ENCODE data around the gene FAR2. TPM values are rescaled to one million over a fixed set of nuclear protein-coding genes. Genes with fewer than 3 reads are reported as not detected.
"Not testable (repeated sequence)": the region's sequence is repeated elsewhere in the genome, so short reads cannot be mapped to it uniquely, and the experiment has no call there.

The FAR2 gene
- total and polyA plus RNA-seq, 2 donors (not counting 3 experiments of a cell fraction or from before 2014, with no cell fraction given) = 32.3 to 61.7 TPM

GRCh38 chr12:29257687-29258086 lies 108.6 kb downstream of the FAR2 start:
- H3K9me1 ChIP-seq (replicated peaks; ENCODE audit: control insufficient read depth, extremely low read depth, insufficient read depth, low read length); H3K4me2 ChIP-seq (ENCODE audit: insufficient read depth, low read length); dilution Hi-C loops (cut with MboI; ENCODE audit: extremely low pct_ligation_motif_present, low sequenced_read_pairs); FAIRE-seq; H3K4me1 ChIP-seq (ENCODE audit: control insufficient read depth, extremely low read depth, insufficient read depth, low read length); H3K79me2 ChIP-seq (ENCODE audit: control insufficient read depth, insufficient read depth, low read length); POLR2A ChIA-PET; BruUV-seq (replicated peaks); H3K27me3 ChIP-seq (ENCODE audit: control insufficient read depth in 2 of 2, insufficient read depth in 2 of 2, low read length in 2 of 2); intact Hi-C loops (cut with micrococcal nuclease); H4K20me1 ChIP-seq (replicated peaks; ENCODE audit: control insufficient read depth, extremely low read depth, insufficient read depth, low read length); H3K9me3 ChIP-seq (replicated peaks; ENCODE audit: control insufficient read depth, insufficient read depth, low read length); H3K27ac ChIP-seq (ENCODE audit: insufficient read depth, low read depth, low read length); H3K4me3 ChIP-seq (replicated peaks in 1 of 3; ENCODE audit: insufficient read depth in 1 of 3, low read depth in 1 of 3, low read length in 3 of 3); DNase-seq (ENCODE audit: low read depth, low spot score); H3K36me3 ChIP-seq (ENCODE audit: control insufficient read depth in 2 of 2, extremely low read depth in 1 of 2, insufficient read depth in 2 of 2, low read length in 2 of 2); H2AFZ ChIP-seq (ENCODE audit: low read depth, low read length); CTCF ChIA-PET; H3K9ac ChIP-seq (replicated peaks; ENCODE audit: extremely low read depth, insufficient read depth, low read length): not testable (repeated sequence)

- no peaks in the 10 kb centered on the region for H3K27me3 ChIP-seq (ENCODE audit: control insufficient read depth in 2 of 2, insufficient read depth in 2 of 2, low read length in 2 of 2)
- no peak overlapping the region for H2AFZ ChIP-seq (ENCODE audit: low read depth, low read length)
- H3K4me3 ChIP-seq (replicated peaks in 1 of 3; ENCODE audit: insufficient read depth in 1 of 3, low read depth in 1 of 3, low read length in 3 of 3) = no peak overlapping the region
- no TSS peak for BruUV-seq (replicated peaks)
- no peak overlapping the region for H3K9ac ChIP-seq (replicated peaks; ENCODE audit: extremely low read depth, insufficient read depth, low read length)
- intact Hi-C loops (cut with micrococcal nuclease) = no loop called here
- no peaks in the 10 kb centered on the region for H3K4me1 ChIP-seq (ENCODE audit: control insufficient read depth, extremely low read depth, insufficient read depth, low read length)
- no peaks in the 10 kb centered on the region for H3K79me2 ChIP-seq (ENCODE audit: control insufficient read depth, insufficient read depth, low read length)
- dilution Hi-C loops (cut with MboI; ENCODE audit: extremely low pct_ligation_motif_present, low sequenced_read_pairs) = no loop called here
- POLR2A ChIA-PET = interaction anchor here (0.7 kb wide), 1 partner anchor 15 kb away, joined by 4 read pairs; no protein-coding TSS in a partner anchor
- H4K20me1 ChIP-seq (replicated peaks; ENCODE audit: control insufficient read depth, extremely low read depth, insufficient read depth, low read length) = no peaks in the 10 kb centered on the region
- no peaks in the 10 kb centered on the region for H3K9me1 ChIP-seq (replicated peaks; ENCODE audit: control insufficient read depth, extremely low read depth, insufficient read depth, low read length)
- H3K27ac ChIP-seq (ENCODE audit: insufficient read depth, low read depth, low read length) = no peak overlapping the region
- H3K36me3 ChIP-seq (ENCODE audit: control insufficient read depth in 2 of 2, extremely low read depth in 1 of 2, insufficient read depth in 2 of 2, low read length in 2 of 2) = no peaks in the 10 kb centered on the region
- H3K4me2 ChIP-seq (ENCODE audit: insufficient read depth, low read length) = no peak overlapping the region
- no peak for DNase-seq (ENCODE audit: low read depth, low spot score)
- TF ChIP-seq MAX (IDR thresholded peaks at IDR 0.05; ENCODE audit: insufficient read depth, insufficient read length) (no peak), EZH2 (IDR thresholded peaks at IDR 0.05; ENCODE audit: borderline replicate concordance, low read depth, low read length, severe bottlenecking) (no peak), MYC (IDR thresholded peaks at IDR 0.05; ENCODE audit: low read depth, low read length) (no peak), JUN (IDR thresholded peaks at IDR 0.05; ENCODE audit: borderline replicate concordance, insufficient read depth, insufficient read length, low read depth) (no peak), POLR2A (IDR thresholded peaks at IDR 0.05; ENCODE audit: low read depth, low read length) (no peak), GATA2 (IDR thresholded peaks at IDR 0.05; ENCODE audit: insufficient read depth, insufficient read length, low read depth, low read length) (no peak), CTCF (IDR thresholded peaks at IDR 0.05; ENCODE audit: extremely low read depth in 1 of 2, insufficient read depth in 1 of 2, low read depth in 1 of 2, low read length in 2 of 2) (no peak), FOS (IDR thresholded peaks at IDR 0.05; ENCODE audit: borderline replicate concordance, insufficient read depth, low read length) (no peak), POLR2AphosphoS5 (IDR thresholded peaks at IDR 0.05; ENCODE audit: insufficient read depth, low read depth, low read length) (no peak)
- no peaks in the 10 kb centered on the region for H3K9me3 ChIP-seq (replicated peaks; ENCODE audit: control insufficient read depth, insufficient read depth, low read length)
- FAIRE-seq = no peak
- CTCF ChIA-PET = no interaction called here
Observed at GRCh38 chr12:29264424-29264823, 115.3 kb downstream of the FAR2 start.

Measured in endothelial cell of umbilical vein (primary cell).